SK-N-MC (cell line): ENCODE measurements around the gene ASMT.
"Not testable (repeated sequence)": the region's sequence is repeated elsewhere in the genome, so short reads cannot be mapped to it uniquely, and the experiment has no call there.

Experiments
- DNase-seq: peaks from one replicate; pipeline ENCODE4 v3.0.0-alpha.2; 2011; ENCODE audit warnings: low read depth, low spot score
- H3K27ac ChIP-seq: fragments of 200-600 bp; sonication (generic); 2 replicates; pipeline ENCODE4 v1.5.1; 2016; ENCODE audit warnings: mixed run types
- H3K36me3 ChIP-seq: fragments of 200-600 bp; sonication (generic); 2 replicates; pipeline ENCODE4 v1.6.1; 2017; ENCODE audit warnings: antibody characterized with exemption, low read length, mixed read lengths; ENCODE audit not compliant: insufficient read depth
- H3K4me3 ChIP-seq: fragments of 200-600 bp; sonication (generic); 2 replicates; pipeline ENCODE4 v1.5.1; 2016
- H3K9ac ChIP-seq: fragments of 200-600 bp; sonication (generic); 2 replicates; pipeline ENCODE4 v1.8.0; 2017; ENCODE audit warnings: mixed run types, mixed read lengths; ENCODE audit not compliant: insufficient read length
- H3K9me3 ChIP-seq: fragments of 200-600 bp; sonication (generic); 2 replicates; pipeline ENCODE4 v1.6.1; 2017; ENCODE audit warnings: low read depth, mild to moderate bottlenecking, antibody characterized with exemption, low read length, moderate library complexity, mixed read lengths
- EZH2 ChIP-seq: fragments of 200-600 bp; sonication (generic); IDR thresholded peaks from one replicate; pipeline ENCODE4 v1.6.1; 2017; ENCODE audit warnings: antibody characterized with exemption
- FOXP2 ChIP-seq: optimal IDR thresholded peaks from 2 replicates; pipeline ENCODE3; 2011; ENCODE audit warnings: mild to moderate bottlenecking, moderate library complexity; ENCODE audit not compliant: insufficient read depth; ENCODE audit errors: extremely low read length, control extremely low read depth
- POLR2AphosphoS5 ChIP-seq: IDR thresholded peaks from 2 replicates; pipeline ENCODE4 v1.6.1; 2012; ENCODE audit warnings: mild to moderate bottlenecking, low read depth, low read length, borderline replicate concordance

The ASMT gene

GRCh38 chrX:1601768-1602085 is 13.1 kb upstream of the ASMT start:
- no peak overlapping the region for H3K9ac ChIP-seq
- H3K27ac ChIP-seq, result no peak overlapping the region
- H3K36me3 ChIP-seq, result peaks cover 61% of the 10 kb centered on the region
- no peaks in the 10 kb centered on the region for H3K9me3 ChIP-seq
- DNase-seq, result no peak
- TF ChIP-seq EZH2, result no peak
- H3K4me3 ChIP-seq, result no peak overlapping the region

GRCh38 chrX:1602299-1602698 is 12.6 kb upstream of the ASMT start:
- Histone ChIP-seq H3K36me3 (peaks cover 55% of the 10 kb centered on the region), H3K9me3 (no peaks in the 10 kb centered on the region), H3K4me3 (no peak overlapping the region), H3K9ac (no peak overlapping the region), H3K27ac (no peak overlapping the region)
- TF ChIP-seq POLR2AphosphoS5 (no peak), EZH2 (no peak), FOXP2 (no peak)
- no peak for DNase-seq

- Histone ChIP-seq H3K9ac (no peak overlapping the region), H3K27ac (no peak overlapping the region), H3K4me3 (no peak overlapping the region), H3K36me3 (peaks cover 18% of the 10 kb centered on the region), H3K9me3 (no peaks in the 10 kb centered on the region)
- DNase-seq, result no peak
- TF ChIP-seq EZH2, result no peak
- no peak for TF ChIP-seq FOXP2
- TF ChIP-seq POLR2AphosphoS5, result no peak
Measured at GRCh38 chrX:1606496-1606895, 8.4 kb upstream of the ASMT start.

- H3K4me3 ChIP-seq, result no peak overlapping the region
- no peak overlapping the region for H3K27ac ChIP-seq
- no peak for DNase-seq
- H3K36me3 ChIP-seq, result no peaks in the 10 kb centered on the region
- no peak overlapping the region for H3K9ac ChIP-seq
- H3K9me3 ChIP-seq, result no peaks in the 10 kb centered on the region
- no peak for TF ChIP-seq POLR2AphosphoS5
- no peak for TF ChIP-seq FOXP2
- no peak for TF ChIP-seq EZH2
Measured at GRCh38 chrX:1609311-1609710, 5.5 kb upstream of the ASMT start.

GRCh38 chrX:1609762-1610161 is 5.1 kb upstream of the ASMT start:
- DNase-seq, result no peak
- H3K27ac ChIP-seq, result no peak overlapping the region
- TF ChIP-seq EZH2 (no peak), POLR2AphosphoS5 (no peak), FOXP2 (no peak)
- H3K4me3 ChIP-seq, result no peak overlapping the region
- H3K36me3 ChIP-seq, result no peaks in the 10 kb centered on the region
- H3K9ac ChIP-seq, result no peak overlapping the region
- H3K9me3 ChIP-seq, result no peaks in the 10 kb centered on the region

GRCh38 chrX:1610166-1610565 is 4.7 kb upstream of the ASMT start:
- Histone ChIP-seq H3K9ac (no peak overlapping the region), H3K4me3 (no peak overlapping the region), H3K36me3 (no peaks in the 10 kb centered on the region), H3K27ac (no peak overlapping the region), H3K9me3 (no peaks in the 10 kb centered on the region)
- TF ChIP-seq FOXP2 (no peak), EZH2 (no peak), POLR2AphosphoS5 (no peak)
- DNase-seq, result no peak

- DNase-seq, result no peak
- Histone ChIP-seq H3K27ac (no peak overlapping the region), H3K4me3 (no peak overlapping the region), H3K9me3 (no peaks in the 10 kb centered on the region), H3K9ac (no peak overlapping the region), H3K36me3 (no peaks in the 10 kb centered on the region)
- TF ChIP-seq FOXP2, result no peak
- TF ChIP-seq POLR2AphosphoS5, result no peak
- no peak for TF ChIP-seq EZH2
Measured at GRCh38 chrX:1610736-1611135, 4.1 kb upstream of the ASMT start.

GRCh38 chrX:1612641-1613286 is 2.1 kb upstream of the ASMT start:
- no peak for DNase-seq
- H3K9me3 ChIP-seq, result no peaks in the 10 kb centered on the region
- H3K9ac ChIP-seq, result no peak overlapping the region
- TF ChIP-seq EZH2, result no peak
- TF ChIP-seq POLR2AphosphoS5, result no peak
- no peak for TF ChIP-seq FOXP2
- H3K36me3 ChIP-seq, result no peaks in the 10 kb centered on the region
- H3K27ac ChIP-seq, result no peak overlapping the region
- no peak overlapping the region for H3K4me3 ChIP-seq

- Histone ChIP-seq H3K9me3 (no peaks in the 10 kb centered on the region), H3K4me3 (no peak overlapping the region), H3K27ac (no peak overlapping the region), H3K9ac (no peak overlapping the region), H3K36me3 (no peaks in the 10 kb centered on the region)
- no peak for DNase-seq
- TF ChIP-seq EZH2 (no peak), POLR2AphosphoS5 (no peak), FOXP2 (no peak)
Measured at GRCh38 chrX:1618689-1619088, 3.8 kb downstream of the ASMT start.

GRCh38 chrX:1623691-1624090 is 8.8 kb downstream of the ASMT start:
- DNase-seq, result no peak
- TF ChIP-seq EZH2, result no peak
- TF ChIP-seq FOXP2, result no peak
- no peak for TF ChIP-seq POLR2AphosphoS5

GRCh38 chrX:1624158-1624860 is 9.4 kb downstream of the ASMT start:
- H3K4me3 ChIP-seq, H3K9ac ChIP-seq, DNase-seq, H3K36me3 ChIP-seq, H3K9me3 ChIP-seq, H3K27ac ChIP-seq: not testable (repeated sequence)

More at GRCh38 chrX:1623691-1624090, 8.8 kb downstream of the ASMT start:
- H3K27ac ChIP-seq, result no peak overlapping the region
- H3K36me3 ChIP-seq, result no peaks in the 10 kb centered on the region
- H3K9me3 ChIP-seq, result no peaks in the 10 kb centered on the region
- H3K4me3 ChIP-seq, result no peak overlapping the region
- H3K9ac ChIP-seq, result no peak overlapping the region

- H3K9ac ChIP-seq, H3K4me3 ChIP-seq, H3K27ac ChIP-seq, H3K9me3 ChIP-seq, DNase-seq, H3K36me3 ChIP-seq: not testable (repeated sequence)
Measured at GRCh38 chrX:1624861-1625215, 10.0 kb downstream of the ASMT start.
